Neural progenitor cell (in vitro differentiated cells): ENCODE results near the gene GIT2.
"Not testable (repeated sequence)": the region's sequence is repeated elsewhere in the genome, so short reads cannot be mapped to it uniquely, and the experiment has no call there.

Source experiments
- EZH2phosphoT487 ChIP-seq: fragments of 200-600 bp; sonication (generic); IDR thresholded peaks from 2 replicates; pipeline ENCODE4 v1.6.1; 2017; ENCODE audit warnings: antibody characterized with exemption
- TF ChIP-seq, protein P1 (sequence below): fragments of 200-600 bp; sonication (generic); IDR thresholded peaks from 2 replicates; pipeline ENCODE4 v1.5.1; 2017; ENCODE audit warnings: antibody characterized with exemption, mild to moderate bottlenecking

- TF ChIP-seq, protein P1, sequence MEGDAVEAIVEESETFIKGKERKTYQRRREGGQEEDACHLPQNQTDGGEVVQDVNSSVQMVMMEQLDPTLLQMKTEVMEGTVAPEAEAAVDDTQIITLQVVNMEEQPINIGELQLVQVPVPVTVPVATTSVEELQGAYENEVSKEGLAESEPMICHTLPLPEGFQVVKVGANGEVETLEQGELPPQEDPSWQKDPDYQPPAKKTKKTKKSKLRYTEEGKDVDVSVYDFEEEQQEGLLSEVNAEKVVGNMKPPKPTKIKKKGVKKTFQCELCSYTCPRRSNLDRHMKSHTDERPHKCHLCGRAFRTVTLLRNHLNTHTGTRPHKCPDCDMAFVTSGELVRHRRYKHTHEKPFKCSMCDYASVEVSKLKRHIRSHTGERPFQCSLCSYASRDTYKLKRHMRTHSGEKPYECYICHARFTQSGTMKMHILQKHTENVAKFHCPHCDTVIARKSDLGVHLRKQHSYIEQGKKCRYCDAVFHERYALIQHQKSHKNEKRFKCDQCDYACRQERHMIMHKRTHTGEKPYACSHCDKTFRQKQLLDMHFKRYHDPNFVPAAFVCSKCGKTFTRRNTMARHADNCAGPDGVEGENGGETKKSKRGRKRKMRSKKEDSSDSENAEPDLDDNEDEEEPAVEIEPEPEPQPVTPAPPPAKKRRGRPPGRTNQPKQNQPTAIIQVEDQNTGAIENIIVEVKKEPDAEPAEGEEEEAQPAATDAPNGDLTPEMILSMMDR = not testable (repeated sequence)
- not testable (repeated sequence) for TF ChIP-seq EZH2phosphoT487
Measured at GRCh38 chr12:110008681-110009398, 12.7 kb upstream of the GIT2 start.
